HK-2 (cell line): ENCODE measurements around the gene MACF1.
"Not testable (repeated sequence)": the region's sequence is repeated elsewhere in the genome, so short reads cannot be mapped to it uniquely, and the experiment has no call there.

ENCODE experiments used
- DNase-seq: peaks from one replicate; pipeline ENCODE4 v3.0.0-alpha.2; 2018; ENCODE audit not compliant: unreplicated experiment

Gene MACF1

GRCh38 chr1:39204441-39205081, at the start of gene MACF1:
MACF1 (plus strand) TSS chr1:39204695; CDS start chr1:39205023, 328 bp downstream.
- DNase-seq: peak; percentile 50

GRCh38 chr1:39157304-39157703, 47.2 kb upstream of the MACF1 start:
- DNase-seq: no peak

GRCh38 chr1:39158327-39159086, 46.0 kb upstream of the MACF1 start:
- DNase-seq: peak; percentile 54

GRCh38 chr1:39159224-39160036, 45.1 kb upstream of the MACF1 start:
- peak; percentile 35 for DNase-seq

- no peak for DNase-seq
These were observed 43.8 kb upstream of the MACF1 start for GRCh38 chr1:39160703-39161102.

GRCh38 chr1:39161811-39162210, 42.7 kb upstream of the MACF1 start:
- DNase-seq: not testable (repeated sequence)

- DNase-seq: no peak
These were observed 41.0 kb upstream of the MACF1 start for GRCh38 chr1:39163469-39163868.

- DNase-seq: no peak
These were observed 40.2 kb upstream of the MACF1 start for GRCh38 chr1:39164256-39164655.

GRCh38 chr1:39165049-39165448, 39.4 kb upstream of the MACF1 start:
- DNase-seq: no peak

GRCh38 chr1:39165488-39165887, 39.0 kb upstream of the MACF1 start:
- DNase-seq: no peak

- DNase-seq: no peak
These were observed 36.8 kb upstream of the MACF1 start for GRCh38 chr1:39167632-39168209.

GRCh38 chr1:39168301-39169080, 36.0 kb upstream of the MACF1 start:
- DNase-seq: no peak

GRCh38 chr1:39170731-39171667, 33.5 kb upstream of the MACF1 start:
- no peak for DNase-seq

GRCh38 chr1:39173119-39173994, 31.1 kb upstream of the MACF1 start:
- no peak for DNase-seq

- DNase-seq: no peak
These were observed 30.5 kb upstream of the MACF1 start for GRCh38 chr1:39173995-39174380.

GRCh38 chr1:39174390-39175081, 30.0 kb upstream of the MACF1 start:
- DNase-seq: no peak

GRCh38 chr1:39177706-39178105, 26.8 kb upstream of the MACF1 start:
- DNase-seq: no peak

GRCh38 chr1:39178541-39179431, 25.7 kb upstream of the MACF1 start:
- DNase-seq: peak; percentile 80
